WTC11 (cell line): ENCODE results near the gene ELAPOR1. TPM values are rescaled to one million over a fixed set of nuclear protein-coding genes. Genes with fewer than 3 reads are reported as not detected.

Experiments used
- ATAC-seq: fragments of 200-7000 bp; cut with Tn5 transposase; 2 replicates; pipeline ENCODE4 v1.10.0; 2021; ENCODE audit warnings: mild to moderate bottlenecking, moderate library complexity
- CTCF ChIA-PET: fragments of 300-600 bp; sonication (Branson Sonifier 250); formaldehyde crosslinking; loops from one replicate; lab custom pipeline; 2021; ENCODE audit warnings: antibody characterized with exemption; lab: Charles Lee
- POLR2A ChIA-PET: fragments of 350-600 bp; sonication (Branson Sonifier 250); formaldehyde crosslinking; loops from one replicate; lab custom pipeline; 2021; ENCODE audit warnings: antibody characterized with exemption; lab: Charles Lee
- DNase-seq: peaks from one replicate; pipeline ENCODE4 v3.0.0; 2021; ENCODE audit warnings: low spot score
- H3K27ac Mint-ChIP-seq: 2 replicates; pipeline ENCODE4 v1.8.0; 2021; ENCODE audit warnings: mixed read lengths
- H3K27me3 Mint-ChIP-seq: 2 replicates; pipeline ENCODE4 v1.8.0; 2021; ENCODE audit warnings: low read depth, mild to moderate bottlenecking, moderate library complexity, mixed read lengths
- H3K36me3 Mint-ChIP-seq: 2 replicates; pipeline ENCODE4 v1.8.0; 2021; ENCODE audit warnings: mixed read lengths
- H3K4me1 Mint-ChIP-seq: 2 replicates; pipeline ENCODE4 v1.8.0; 2022; ENCODE audit warnings: mixed read lengths
- H3K4me3 Mint-ChIP-seq: 2 replicates; pipeline ENCODE4 v1.8.0; 2021; ENCODE audit warnings: mild to moderate bottlenecking, moderate library complexity, mixed read lengths
- H3K9me3 Mint-ChIP-seq: 2 replicates; pipeline ENCODE4 v1.8.0; 2021; ENCODE audit warnings: mixed read lengths
- AFF4 ChIP-seq: sonication (generic); formaldehyde crosslinking; IDR thresholded peaks from 2 replicates; pipeline ENCODE4 v1.8.1; 2023; ENCODE audit warnings: mild to moderate bottlenecking, missing genetic modification reagents, borderline replicate concordance
- AR ChIP-seq: fragments of 250-450 bp; sonication (Bioruptor Pico); IDR thresholded peaks from 2 replicates; pipeline ENCODE4 v1.9.0; 2021; ENCODE audit warnings: mild to moderate bottlenecking
- ERG ChIP-seq: fragments of 250-450 bp; sonication (Bioruptor Pico); IDR thresholded peaks from 2 replicates; pipeline ENCODE4 v1.8.0; 2021; ENCODE audit warnings: mild to moderate bottlenecking
- FOXK1 ChIP-seq: sonication (generic); formaldehyde crosslinking; IDR thresholded peaks from 2 replicates; pipeline ENCODE4 v1.8.0; 2022; ENCODE audit warnings: mild to moderate bottlenecking, moderate library complexity, missing genetic modification reagents
- GABPB1 ChIP-seq: sonication (generic); formaldehyde crosslinking; IDR thresholded peaks from 2 replicates; pipeline ENCODE4 v1.8.1; 2023; ENCODE audit warnings: mild to moderate bottlenecking, missing genetic modification reagents
- JAZF1 ChIP-seq: fragments of 250-450 bp; sonication (Bioruptor Pico); IDR thresholded peaks from 2 replicates; pipeline ENCODE4 v1.9.0; 2021; ENCODE audit warnings: moderate library complexity, mild to moderate bottlenecking, inconsistent platforms
- MYBL2 ChIP-seq: sonication (generic); formaldehyde crosslinking; IDR thresholded peaks from 2 replicates; pipeline ENCODE4 v1.8.1; 2023; ENCODE audit warnings: mild to moderate bottlenecking, moderate library complexity, missing genetic modification reagents
- NFE2L1 ChIP-seq: sonication (generic); formaldehyde crosslinking; IDR thresholded peaks from 2 replicates; pipeline ENCODE4 v1.8.1; 2023; ENCODE audit warnings: missing genetic modification reagents
- NFYB ChIP-seq: sonication (generic); formaldehyde crosslinking; conservative IDR thresholded peaks from 2 replicates; pipeline ENCODE4 v1.8.0; 2022; ENCODE audit warnings: low read depth, missing genetic modification reagents
- SP1 ChIP-seq: sonication (generic); formaldehyde crosslinking; conservative IDR thresholded peaks from 2 replicates; pipeline ENCODE4 v1.8.1; 2022; ENCODE audit warnings: missing genetic modification reagents
- TCF7 ChIP-seq: sonication (generic); formaldehyde crosslinking; IDR thresholded peaks from 2 replicates; pipeline ENCODE4 v1.8.0; 2022; ENCODE audit warnings: mild to moderate bottlenecking, low read depth, missing genetic modification reagents, moderate library complexity
- USF2 ChIP-seq: sonication (generic); formaldehyde crosslinking; IDR thresholded peaks from 2 replicates; pipeline ENCODE4 v1.8.1; 2023; ENCODE audit warnings: mild to moderate bottlenecking, missing genetic modification reagents, moderate library complexity
- ZNF121 ChIP-seq: sonication (generic); formaldehyde crosslinking; IDR thresholded peaks from 2 replicates; pipeline ENCODE4 v1.8.0; 2023; ENCODE audit warnings: missing genetic modification reagents
- ZNF232 ChIP-seq: sonication (generic); formaldehyde crosslinking; IDR thresholded peaks from 2 replicates; pipeline ENCODE4 v1.8.0; 2022; ENCODE audit warnings: mild to moderate bottlenecking, missing genetic modification reagents
- ZNF263 ChIP-seq: sonication (generic); formaldehyde crosslinking; IDR thresholded peaks from 2 replicates; pipeline ENCODE4 v1.8.1; 2022; ENCODE audit warnings: low read depth, mild to moderate bottlenecking, moderate library complexity, missing genetic modification reagents
- total RNA-seq: library from RNA; stranded (reverse); gene quantifications from 3 replicates; pipeline ENCODE4 v1.2.3, GENCODE V29; 2021
- TF ChIP-seq, protein P1 (sequence below): sonication (generic); formaldehyde crosslinking; IDR thresholded peaks from 2 replicates; pipeline ENCODE4 v1.8.0; 2022; ENCODE audit warnings: mild to moderate bottlenecking, missing genetic modification reagents
- TF ChIP-seq, protein P2 (sequence below): fragments of 250-450 bp; sonication (Bioruptor Pico); IDR thresholded peaks from 2 replicates; pipeline ENCODE4 v1.9.0; 2021; ENCODE audit warnings: mild to moderate bottlenecking, borderline replicate concordance
- TF ChIP-seq, protein P3 (sequence below): fragments of 250-450 bp; sonication (Bioruptor Pico); IDR thresholded peaks from 2 replicates; pipeline ENCODE4 v1.9.0; 2021; ENCODE audit warnings: mild to moderate bottlenecking

The ELAPOR1 gene
- total RNA-seq, 1 experiment from 2014 or later: 1.1 TPM

DNA sequence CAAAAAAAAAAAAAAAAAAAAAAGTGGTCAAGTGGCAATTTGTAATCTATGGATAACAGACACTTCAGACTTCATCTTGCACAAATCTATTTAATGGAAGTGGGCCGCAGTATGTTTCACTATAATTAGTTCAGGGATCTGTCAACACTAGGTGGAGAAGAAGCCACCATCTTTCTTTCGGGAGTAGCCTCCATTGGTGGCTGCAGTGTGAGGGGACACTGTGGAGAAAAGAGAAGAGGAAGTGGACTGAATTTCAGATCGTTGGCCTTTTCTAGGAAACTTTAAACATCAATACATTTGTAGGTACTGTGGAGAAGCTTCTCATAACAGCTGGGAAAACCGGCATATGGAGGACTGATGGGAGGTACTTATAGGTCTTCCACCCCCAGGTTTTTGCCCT, 8.0 kb upstream of the ELAPOR1 start:
- no peak for DNase-seq
- TF ChIP-seq MYBL2 (CRISPR knock-in tag) (no peak), GABPB1 (CRISPR knock-in tag) (no peak), NFYB (no peak), USF2 (CRISPR knock-in tag) (no peak), AR (CRISPR knock-in tag) (no peak), JAZF1 (no peak), NFE2L1 (CRISPR knock-in tag) (no peak), TCF7 (CRISPR knock-in tag) (no peak), AFF4 (CRISPR knock-in tag) (no peak), ZNF263 (CRISPR knock-in tag) (no peak), ZNF232 (no peak), ERG (CRISPR knock-in tag) (no peak)
- TF ChIP-seq, protein P1, sequence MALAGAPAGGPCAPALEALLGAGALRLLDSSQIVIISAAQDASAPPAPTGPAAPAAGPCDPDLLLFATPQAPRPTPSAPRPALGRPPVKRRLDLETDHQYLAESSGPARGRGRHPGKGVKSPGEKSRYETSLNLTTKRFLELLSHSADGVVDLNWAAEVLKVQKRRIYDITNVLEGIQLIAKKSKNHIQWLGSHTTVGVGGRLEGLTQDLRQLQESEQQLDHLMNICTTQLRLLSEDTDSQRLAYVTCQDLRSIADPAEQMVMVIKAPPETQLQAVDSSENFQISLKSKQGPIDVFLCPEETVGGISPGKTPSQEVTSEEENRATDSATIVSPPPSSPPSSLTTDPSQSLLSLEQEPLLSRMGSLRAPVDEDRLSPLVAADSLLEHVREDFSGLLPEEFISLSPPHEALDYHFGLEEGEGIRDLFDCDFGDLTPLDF (CRISPR knock-in tag): no peak
- Mint-ChIP-seq H3K9me3 (no peaks in the 10 kb centered on the region), H3K4me3 (no peak overlapping the region), H3K4me1 (0 out of 2 replicates have a peak, but pooled peaks cover 3% of the 10 kb centered on the region), H3K27me3 (peaks cover 35% of the 10 kb centered on the region), H3K27ac (no peak overlapping the region), H3K36me3 (peaks cover 3% of the 10 kb centered on the region; the same call in 1 of the 2 replicates)
- ChIA-PET CTCF (no interaction called here), POLR2A (no interaction called here)
- ATAC-seq: no peak

- DNase-seq: no peak
- H3K4me3 Mint-ChIP-seq: no peak overlapping the region
- H3K27me3 Mint-ChIP-seq: peaks cover 52% of the 10 kb centered on the region
- ChIA-PET POLR2A (interaction anchor here (0.6 kb wide), 1 partner anchor 83 kb away, joined by 3 read pairs; no protein-coding TSS in a partner anchor), CTCF (no interaction called here)
- H3K27ac Mint-ChIP-seq: no peak overlapping the region
- peaks cover 3% of the 10 kb centered on the region for H3K4me1 Mint-ChIP-seq
- no peak for ATAC-seq
- no peaks in the 10 kb centered on the region for H3K36me3 Mint-ChIP-seq
- H3K9me3 Mint-ChIP-seq: no peaks in the 10 kb centered on the region
- TF ChIP-seq, protein P2, sequence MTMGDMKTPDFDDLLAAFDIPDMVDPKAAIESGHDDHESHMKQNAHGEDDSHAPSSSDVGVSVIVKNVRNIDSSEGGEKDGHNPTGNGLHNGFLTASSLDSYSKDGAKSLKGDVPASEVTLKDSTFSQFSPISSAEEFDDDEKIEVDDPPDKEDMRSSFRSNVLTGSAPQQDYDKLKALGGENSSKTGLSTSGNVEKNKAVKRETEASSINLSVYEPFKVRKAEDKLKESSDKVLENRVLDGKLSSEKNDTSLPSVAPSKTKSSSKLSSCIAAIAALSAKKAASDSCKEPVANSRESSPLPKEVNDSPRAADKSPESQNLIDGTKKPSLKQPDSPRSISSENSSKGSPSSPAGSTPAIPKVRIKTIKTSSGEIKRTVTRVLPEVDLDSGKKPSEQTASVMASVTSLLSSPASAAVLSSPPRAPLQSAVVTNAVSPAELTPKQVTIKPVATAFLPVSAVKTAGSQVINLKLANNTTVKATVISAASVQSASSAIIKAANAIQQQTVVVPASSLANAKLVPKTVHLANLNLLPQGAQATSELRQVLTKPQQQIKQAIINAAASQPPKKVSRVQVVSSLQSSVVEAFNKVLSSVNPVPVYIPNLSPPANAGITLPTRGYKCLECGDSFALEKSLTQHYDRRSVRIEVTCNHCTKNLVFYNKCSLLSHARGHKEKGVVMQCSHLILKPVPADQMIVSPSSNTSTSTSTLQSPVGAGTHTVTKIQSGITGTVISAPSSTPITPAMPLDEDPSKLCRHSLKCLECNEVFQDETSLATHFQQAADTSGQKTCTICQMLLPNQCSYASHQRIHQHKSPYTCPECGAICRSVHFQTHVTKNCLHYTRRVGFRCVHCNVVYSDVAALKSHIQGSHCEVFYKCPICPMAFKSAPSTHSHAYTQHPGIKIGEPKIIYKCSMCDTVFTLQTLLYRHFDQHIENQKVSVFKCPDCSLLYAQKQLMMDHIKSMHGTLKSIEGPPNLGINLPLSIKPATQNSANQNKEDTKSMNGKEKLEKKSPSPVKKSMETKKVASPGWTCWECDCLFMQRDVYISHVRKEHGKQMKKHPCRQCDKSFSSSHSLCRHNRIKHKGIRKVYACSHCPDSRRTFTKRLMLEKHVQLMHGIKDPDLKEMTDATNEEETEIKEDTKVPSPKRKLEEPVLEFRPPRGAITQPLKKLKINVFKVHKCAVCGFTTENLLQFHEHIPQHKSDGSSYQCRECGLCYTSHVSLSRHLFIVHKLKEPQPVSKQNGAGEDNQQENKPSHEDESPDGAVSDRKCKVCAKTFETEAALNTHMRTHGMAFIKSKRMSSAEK: no peak
- TF ChIP-seq ZNF121 (CRISPR knock-in tag) (no peak), FOXK1 (CRISPR knock-in tag) (no peak), TCF7 (CRISPR knock-in tag) (no peak), SP1 (CRISPR knock-in tag) (no peak)
- TF ChIP-seq, protein P3, sequence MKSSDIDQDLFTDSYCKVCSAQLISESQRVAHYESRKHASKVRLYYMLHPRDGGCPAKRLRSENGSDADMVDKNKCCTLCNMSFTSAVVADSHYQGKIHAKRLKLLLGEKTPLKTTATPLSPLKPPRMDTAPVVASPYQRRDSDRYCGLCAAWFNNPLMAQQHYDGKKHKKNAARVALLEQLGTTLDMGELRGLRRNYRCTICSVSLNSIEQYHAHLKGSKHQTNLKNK (CRISPR knock-in tag): no peak
These were observed 6.1 kb upstream of the ELAPOR1 start for GRCh38 chr1:109107785-109108184.
